Measurements from ENCODE around the gene CDC20. TPM values are rescaled to one million over a fixed set of nuclear protein-coding genes. Genes with fewer than 3 reads are reported as not detected.

Gene CDC20
- total RNA-seq, result 4.9 TPM
- long read RNA-seq, transcript CDC20-201 (11 exons, 1,675 nt), result major isoform, 41 of 51 reads
- long read RNA-seq, transcript CDC20-202 (10 exons, 1,777 nt), result minor isoform, 6 of 51 reads
- long read RNA-seq, partial matches to known transcripts, result 2 of 51 reads
- long read RNA-seq, other reads (novel, unspliced or antisense), result 2 of 51 reads

DNA sequence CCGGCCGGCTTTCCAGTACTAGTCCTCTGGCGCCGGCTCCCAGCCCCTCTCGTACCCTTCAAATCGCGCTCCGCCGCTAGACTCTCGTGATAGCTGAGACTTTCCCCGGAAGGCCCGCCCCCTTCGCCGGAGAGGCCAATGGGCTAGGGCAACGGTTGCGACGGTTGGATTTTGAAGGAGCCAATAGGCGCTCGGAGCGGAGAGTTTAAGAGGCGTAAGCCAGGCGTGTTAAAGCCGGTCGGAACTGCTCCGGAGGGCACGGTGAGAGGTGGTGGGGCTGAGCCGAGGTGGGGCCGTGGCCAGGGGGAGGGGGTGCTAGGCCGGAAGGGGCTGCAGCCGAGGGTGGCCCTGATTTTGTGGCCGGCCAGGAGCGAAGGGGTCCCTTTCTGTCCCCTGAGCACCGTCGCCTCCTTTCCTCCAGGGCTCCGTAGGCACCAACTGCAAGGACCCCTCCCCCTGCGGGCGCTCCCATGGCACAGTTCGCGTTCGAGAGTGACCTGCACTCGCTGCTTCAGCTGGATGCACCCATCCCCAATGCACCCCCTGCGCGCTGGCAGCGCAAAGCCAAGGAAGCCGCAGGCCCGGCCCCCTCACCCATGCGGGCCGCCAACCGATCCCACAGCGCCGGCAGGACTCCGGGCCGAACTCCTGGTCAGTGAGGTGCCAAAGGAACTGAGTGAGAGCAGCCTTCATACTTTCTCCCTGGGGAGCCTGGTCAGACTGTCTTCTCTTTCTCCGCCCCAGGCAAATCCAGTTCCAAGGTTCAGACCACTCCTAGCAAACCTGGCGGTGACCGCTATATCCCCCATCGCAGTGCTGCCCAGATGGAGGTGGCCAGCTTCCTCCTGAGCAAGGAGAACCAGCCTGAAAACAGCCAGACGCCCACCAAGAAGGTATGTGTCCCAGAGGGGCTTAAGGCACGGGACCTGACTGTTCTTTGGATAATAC, at the start of gene CDC20:
TSS of gene CDC20 (plus strand) at position 236 of the 948 bp plus-strand sequence. CDS start at position 471, 235 bp downstream.
- peak; percentile 99 for DNase-seq (ENCODE audit: low spot score)

GRCh38 chr1:43309405-43310025, 49.3 kb upstream of the CDC20 start:
- no peak for DNase-seq (ENCODE audit: low spot score)

- no peak for DNase-seq (ENCODE audit: low spot score)
Observed at GRCh38 chr1:43311521-43311920, 47.3 kb upstream of the CDC20 start.

DNA sequence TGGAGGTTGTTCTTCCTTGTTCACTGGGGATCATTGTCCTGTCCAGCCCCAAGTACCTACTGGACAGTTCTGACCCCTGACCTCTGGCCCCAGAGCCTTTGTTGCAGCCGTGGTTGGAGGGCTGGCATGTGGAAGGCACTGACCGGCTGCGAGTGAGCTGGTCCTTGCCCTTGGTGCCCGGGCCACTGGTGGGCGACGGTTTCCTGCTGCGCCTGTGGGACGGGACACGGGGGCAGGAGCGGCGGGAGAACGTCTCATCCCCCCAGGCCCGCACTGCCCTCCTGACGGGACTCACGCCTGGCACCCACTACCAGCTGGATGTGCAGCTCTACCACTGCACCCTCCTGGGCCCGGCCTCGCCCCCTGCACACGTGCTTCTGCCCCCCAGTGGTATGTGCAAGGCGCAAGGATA, 46.6 kb upstream of the CDC20 start:
- no peak for DNase-seq (ENCODE audit: low spot score)

- no peak for DNase-seq (ENCODE audit: low spot score)
Observed at GRCh38 chr1:43312663-43313515, 45.9 kb upstream of the CDC20 start.

GRCh38 chr1:43313771-43314170, 45.0 kb upstream of the CDC20 start:
- DNase-seq (ENCODE audit: low spot score), result no peak

- DNase-seq (ENCODE audit: low spot score), result no peak
Observed at GRCh38 chr1:43314233-43314632, 44.5 kb upstream of the CDC20 start.

- no peak for DNase-seq (ENCODE audit: low spot score)
Observed at GRCh38 chr1:43315481-43315880, 43.3 kb upstream of the CDC20 start.

- DNase-seq (ENCODE audit: low spot score), result no peak
Observed at GRCh38 chr1:43315963-43316737, 42.6 kb upstream of the CDC20 start.

- DNase-seq (ENCODE audit: low spot score), result no peak
Observed at GRCh38 chr1:43316738-43317520, 41.9 kb upstream of the CDC20 start.

DNA sequence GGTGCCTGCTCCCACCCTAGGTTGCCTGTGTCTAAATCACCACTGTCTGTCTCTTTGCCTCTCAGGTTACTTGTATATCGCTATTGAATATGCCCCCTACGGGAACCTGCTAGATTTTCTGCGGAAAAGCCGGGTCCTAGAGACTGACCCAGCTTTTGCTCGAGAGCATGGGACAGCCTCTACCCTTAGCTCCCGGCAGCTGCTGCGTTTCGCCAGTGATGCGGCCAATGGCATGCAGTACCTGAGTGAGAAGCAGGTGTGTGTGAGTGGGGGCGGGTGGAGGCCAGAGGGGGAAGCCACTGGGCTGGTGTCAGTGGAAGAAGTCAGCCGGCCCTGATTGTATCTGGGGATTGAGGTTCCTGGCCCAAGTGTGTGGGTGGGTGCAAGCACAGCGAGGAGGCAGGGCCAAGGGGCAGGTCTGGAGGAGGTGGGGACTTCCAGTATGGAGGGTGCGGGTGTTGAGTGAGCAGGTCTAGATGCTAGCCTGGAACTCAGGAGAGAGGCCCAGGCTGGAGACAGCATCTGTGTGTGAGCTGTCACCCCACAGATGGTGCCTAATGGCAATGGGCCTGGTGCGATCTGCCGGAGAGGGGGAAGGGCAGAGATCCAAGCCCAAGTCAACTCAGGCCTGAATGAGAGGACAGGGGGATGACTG, 40.8 kb upstream of the CDC20 start:
- DNase-seq (ENCODE audit: low spot score), result no peak

DNA sequence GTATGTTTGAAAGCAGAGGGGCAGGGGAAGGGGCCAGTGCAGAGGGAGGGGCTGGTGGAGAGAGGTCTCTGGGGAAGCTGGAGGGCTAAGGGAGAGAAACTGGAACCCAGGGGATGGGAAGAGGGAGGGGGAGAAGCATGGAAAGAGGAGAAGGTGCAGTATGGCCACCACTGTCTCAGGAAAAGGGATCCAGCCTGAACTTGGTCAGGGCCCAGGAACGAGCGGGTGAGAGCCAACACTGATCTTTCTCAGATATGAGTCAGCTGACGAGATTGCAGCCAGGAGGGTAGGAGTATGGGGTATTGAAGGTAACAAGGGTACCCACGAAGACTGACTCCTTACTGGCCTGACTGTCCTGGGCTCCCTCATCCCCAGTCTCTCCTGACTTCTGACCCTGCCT, 40.0 kb upstream of the CDC20 start:
- DNase-seq (ENCODE audit: low spot score), result no peak

GRCh38 chr1:43319288-43319687, 39.5 kb upstream of the CDC20 start:
- peak; percentile 62 for DNase-seq (ENCODE audit: low spot score)

DNA sequence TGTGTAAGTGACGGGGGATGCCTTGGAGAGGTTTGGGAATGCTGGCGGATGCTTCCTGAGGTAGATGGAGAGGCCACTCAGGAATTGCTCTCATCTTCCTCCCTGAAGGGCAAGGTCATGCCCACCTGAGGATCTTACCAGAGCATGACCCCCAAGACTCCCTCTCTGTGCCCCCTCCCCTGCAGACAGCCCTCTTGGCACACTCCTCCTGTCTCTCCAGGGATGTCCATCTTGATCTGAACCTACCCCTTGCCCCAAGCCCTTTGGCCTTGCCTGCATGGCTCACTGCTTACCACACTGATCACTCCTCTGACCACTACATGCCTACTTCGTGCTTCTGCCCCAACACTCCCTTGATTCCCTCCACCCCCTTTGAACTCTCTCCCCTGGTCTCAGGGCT, 39.0 kb upstream of the CDC20 start:
- DNase-seq (ENCODE audit: low spot score), result peak; percentile 43

GRCh38 chr1:43321331-43321891, 37.4 kb upstream of the CDC20 start:
- DNase-seq (ENCODE audit: low spot score), result peak; percentile 77

DNA sequence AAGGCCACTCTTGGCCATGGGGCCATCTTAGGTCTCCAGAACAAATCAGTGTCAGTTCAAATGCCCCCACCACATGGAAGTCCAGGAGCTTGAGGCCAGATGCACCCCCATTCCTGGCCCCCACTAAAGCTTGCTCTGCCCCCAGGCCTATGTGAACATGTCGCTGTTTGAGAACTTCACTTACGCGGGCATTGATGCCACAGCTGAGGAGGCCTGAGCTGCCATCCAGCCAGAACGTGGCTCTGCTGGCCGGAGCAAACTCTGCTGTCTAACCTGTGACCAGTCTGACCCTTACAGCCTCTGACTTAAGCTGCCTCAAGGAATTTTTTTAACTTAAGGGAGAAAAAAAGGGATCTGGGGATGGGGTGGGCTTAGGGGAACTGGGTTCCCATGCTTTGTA, 36.3 kb upstream of the CDC20 start:
- peak; percentile 49 for DNase-seq (ENCODE audit: low spot score)

DNA sequence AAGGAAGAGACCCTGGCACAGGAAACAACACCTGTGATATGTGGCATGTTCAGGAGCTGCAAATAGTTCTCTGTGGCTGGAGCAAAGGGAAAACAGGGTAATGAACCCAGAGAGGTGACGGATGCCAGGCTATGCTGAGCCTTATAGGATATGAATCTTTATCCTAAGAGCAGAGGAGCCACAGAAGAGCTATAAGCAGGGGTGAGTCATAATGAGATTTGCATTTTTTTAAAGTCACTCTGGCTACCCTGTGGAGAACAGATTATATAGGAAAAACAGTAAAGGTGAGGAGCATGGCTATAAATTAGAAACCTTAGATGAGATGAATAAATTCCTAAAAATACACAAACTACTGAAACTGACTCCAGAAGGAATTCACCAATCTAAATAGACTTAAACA, 34.0 kb upstream of the CDC20 start:
- no peak for DNase-seq (ENCODE audit: low spot score)

DNA sequence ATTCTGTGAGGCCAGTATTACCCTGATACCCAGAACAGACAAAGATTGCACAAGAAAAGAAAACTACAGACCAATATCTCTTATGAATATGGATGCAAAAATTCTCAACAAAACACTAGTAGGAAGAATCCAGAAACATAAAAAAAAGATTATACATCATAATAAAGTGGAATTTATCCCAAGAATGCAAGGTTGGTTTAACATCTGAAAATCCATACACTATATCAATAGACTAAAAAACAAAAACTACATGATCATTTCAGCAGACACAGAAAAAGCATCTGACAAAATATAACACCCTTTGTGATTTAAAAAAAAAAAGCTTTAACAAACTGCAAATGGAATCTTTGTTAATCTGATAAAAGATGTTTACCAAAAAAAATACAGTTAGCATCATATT, 33.4 kb upstream of the CDC20 start:
- DNase-seq (ENCODE audit: low spot score), result no peak

Measured in mesenteric fat pad (tissue), 1 donor.